Neural progenitor cell (in vitro differentiated cells): ENCODE data around the gene CAMK2D. TPM values are rescaled to one million over a fixed set of nuclear protein-coding genes. Genes with fewer than 3 reads are reported as not detected.

Experiments
- DNase-seq: peaks from one replicate; pipeline ENCODE4 v3.0.0-alpha.2; 2016; ENCODE audit warnings: low spot score
- H2AFZ ChIP-seq: fragments of 200-600 bp; sonication (generic); replicated peaks from 2 replicates; pipeline ENCODE4 v1.6.1; 2016; ENCODE audit warnings: antibody characterized with exemption
- H3F3A ChIP-seq: fragments of 200-600 bp; sonication (generic); 2 replicates; pipeline ENCODE4 v1.6.1; 2016; ENCODE audit warnings: antibody characterized with exemption, low read depth
- H3K27ac ChIP-seq: fragments of 200-600 bp; sonication (generic); 2 replicates; pipeline ENCODE4 v1.5.1; 2016; ENCODE audit warnings: mild to moderate bottlenecking
- H3K27me3 ChIP-seq: fragments of 200-600 bp; sonication (generic); 2 replicates; pipeline ENCODE4 v1.6.1; 2016; ENCODE audit warnings: mild to moderate bottlenecking, moderate library complexity
- H3K36me3 ChIP-seq: fragments of 200-600 bp; sonication (generic); 2 replicates; pipeline ENCODE4 v1.5.1; 2016
- H3K4me1 ChIP-seq: fragments of 200-600 bp; sonication (generic); 2 replicates; pipeline ENCODE4 v1.6.1; 2016; ENCODE audit warnings: mixed run types
- H3K4me2 ChIP-seq: fragments of 200-600 bp; sonication (generic); 2 replicates; pipeline ENCODE4 v1.6.1; 2016
- H3K4me3 ChIP-seq: fragments of 200-600 bp; sonication (generic); 2 replicates; pipeline ENCODE4 v1.5.1; 2016
- H3K79me2 ChIP-seq: fragments of 200-600 bp; sonication (generic); 2 replicates; pipeline ENCODE4 v1.6.1; 2016; ENCODE audit warnings: low read depth
- H3K9ac ChIP-seq: fragments of 200-600 bp; sonication (generic); 2 replicates; pipeline ENCODE4 v1.6.1; 2016
- H3K9me3 ChIP-seq: fragments of 200-600 bp; sonication (generic); 2 replicates; pipeline ENCODE4 v1.5.1; 2016; ENCODE audit warnings: low read depth
- H4K20me1 ChIP-seq: fragments of 200-600 bp; sonication (generic); 2 replicates; pipeline ENCODE4 v1.6.1; 2016; ENCODE audit warnings: low read depth
- H3K27ac Mint-ChIP-seq: 3 replicates; pipeline ENCODE4 v1.8.0; 2021; ENCODE audit warnings: mixed read lengths
- H3K27me3 Mint-ChIP-seq: 2 replicates; pipeline ENCODE4 v1.8.0; 2022; ENCODE audit warnings: low read depth, mild to moderate bottlenecking, inconsistent platforms, moderate library complexity, mixed read lengths; ENCODE audit not compliant: insufficient read depth
- H3K36me3 Mint-ChIP-seq: 3 replicates; pipeline ENCODE4 v1.8.0; 2021; ENCODE audit warnings: mixed read lengths
- H3K4me1 Mint-ChIP-seq: 3 replicates; pipeline ENCODE4 v1.8.0; 2021; ENCODE audit warnings: mixed read lengths
- H3K4me3 Mint-ChIP-seq: 3 replicates; pipeline ENCODE4 v1.8.0; 2021; ENCODE audit warnings: mild to moderate bottlenecking, moderate library complexity, mixed read lengths
- H3K9me3 Mint-ChIP-seq: 3 replicates; pipeline ENCODE4 v1.8.0; 2020; ENCODE audit warnings: mixed read lengths
- CTCF ChIP-seq: fragments of 200-600 bp; sonication (generic); IDR thresholded peaks from 2 replicates; pipeline ENCODE4 v1.5.1; 2017; ENCODE audit warnings: antibody characterized with exemption, mild to moderate bottlenecking
- EZH2 ChIP-seq: fragments of 200-600 bp; sonication (generic); IDR thresholded peaks from 2 replicates; pipeline ENCODE4 v1.6.1; 2017; ENCODE audit warnings: antibody characterized with exemption, mild to moderate bottlenecking, moderate library complexity
- EZH2phosphoT487 ChIP-seq: fragments of 200-600 bp; sonication (generic); IDR thresholded peaks from 2 replicates; pipeline ENCODE4 v1.6.1; 2017; ENCODE audit warnings: antibody characterized with exemption
- total RNA-seq: library from RNA; depleted of rRNA; stranded (reverse); fragments of >200 nt; gene quantifications from 2 replicates; pipeline ENCODE4 v1.2.3, GENCODE V29; 2015; ENCODE audit warnings: low replicate concordance

The CAMK2D gene
- total RNA-seq, 1 donor from 2014 or later = 33.2 TPM

- no peak overlapping the region for H3K4me3 Mint-ChIP-seq
- H3K27me3 Mint-ChIP-seq = no peaks in the 10 kb centered on the region
- no peaks in the 10 kb centered on the region for H3K9me3 ChIP-seq
- H3K4me3 ChIP-seq = no peak overlapping the region
- H3K79me2 ChIP-seq = no peaks in the 10 kb centered on the region
- H3K4me1 ChIP-seq = no peaks in the 10 kb centered on the region
- peaks cover 2% of the 10 kb centered on the region for H3K36me3 Mint-ChIP-seq
- H3K27ac ChIP-seq = no peak overlapping the region
- no peak for DNase-seq
- no peak overlapping the region for H2AFZ ChIP-seq
- no peak overlapping the region for H3K27ac Mint-ChIP-seq
- H3K9me3 Mint-ChIP-seq = no peaks in the 10 kb centered on the region
- TF ChIP-seq CTCF (no peak), EZH2 (no peak), EZH2phosphoT487 (no peak)
- no peaks in the 10 kb centered on the region for H3F3A ChIP-seq
- no peaks in the 10 kb centered on the region for H3K27me3 ChIP-seq
- H3K4me2 ChIP-seq = no peak overlapping the region
- H3K4me1 Mint-ChIP-seq = peaks cover 3% of the 10 kb centered on the region
- no peaks in the 10 kb centered on the region for H4K20me1 ChIP-seq
- H3K9ac ChIP-seq = no peak overlapping the region
- H3K36me3 ChIP-seq = no peaks in the 10 kb centered on the region
These were observed 132.8 kb downstream of the CAMK2D start for GRCh38 chr4:113628711-113629110.

- Histone ChIP-seq H2AFZ (no peak overlapping the region), H3K4me2 (no peak overlapping the region), H3K4me3 (no peak overlapping the region), H3K36me3 (no peaks in the 10 kb centered on the region), H3K4me1 (no peaks in the 10 kb centered on the region), H3F3A (no peaks in the 10 kb centered on the region), H3K9ac (no peak overlapping the region), H3K27ac (no peak overlapping the region), H4K20me1 (no peaks in the 10 kb centered on the region), H3K9me3 (no peaks in the 10 kb centered on the region), H3K27me3 (no peaks in the 10 kb centered on the region), H3K79me2 (no peaks in the 10 kb centered on the region)
- no peak overlapping the region for H3K27ac Mint-ChIP-seq
- no peak overlapping the region for H3K4me3 Mint-ChIP-seq
- H3K4me1 Mint-ChIP-seq = no peaks in the 10 kb centered on the region
- peaks cover 2% of the 10 kb centered on the region for H3K36me3 Mint-ChIP-seq
- TF ChIP-seq EZH2 (no peak), EZH2phosphoT487 (no peak), CTCF (no peak)
- DNase-seq = no peak
- no peaks in the 10 kb centered on the region for H3K27me3 Mint-ChIP-seq
- H3K9me3 Mint-ChIP-seq = no peaks in the 10 kb centered on the region
These were observed 134.2 kb downstream of the CAMK2D start for GRCh38 chr4:113627321-113627720.

- no peak overlapping the region for H3K27ac ChIP-seq
- no peaks in the 10 kb centered on the region for H3K36me3 ChIP-seq
- H2AFZ ChIP-seq = no peak overlapping the region
- H3K27me3 ChIP-seq = no peaks in the 10 kb centered on the region
- no peak overlapping the region for H3K9ac ChIP-seq
- no peak overlapping the region for H3K4me2 ChIP-seq
- Mint-ChIP-seq H3K27me3 (no peaks in the 10 kb centered on the region), H3K36me3 (peaks cover 2% of the 10 kb centered on the region), H3K9me3 (no peaks in the 10 kb centered on the region), H3K27ac (no peak overlapping the region), H3K4me1 (no peaks in the 10 kb centered on the region), H3K4me3 (no peak overlapping the region)
- DNase-seq = no peak
- TF ChIP-seq CTCF (no peak), EZH2phosphoT487 (no peak), EZH2 (no peak)
- H4K20me1 ChIP-seq = no peaks in the 10 kb centered on the region
- H3F3A ChIP-seq = no peaks in the 10 kb centered on the region
- no peaks in the 10 kb centered on the region for H3K79me2 ChIP-seq
- no peak overlapping the region for H3K4me3 ChIP-seq
- no peaks in the 10 kb centered on the region for H3K9me3 ChIP-seq
- no peaks in the 10 kb centered on the region for H3K4me1 ChIP-seq
These were observed 135.6 kb downstream of the CAMK2D start for GRCh38 chr4:113625902-113626301.
